HG02973 (cell line): ENCODE results near the gene WNK2.

Experiments
- ATAC-seq: cut with Tn5 transposase; IDR thresholded peaks from one replicate; pipeline ENCODE4 v1.9.1; 2021; ENCODE audit warnings: moderate library complexity; ENCODE audit not compliant: unreplicated experiment

WNK2 gene

DNA sequence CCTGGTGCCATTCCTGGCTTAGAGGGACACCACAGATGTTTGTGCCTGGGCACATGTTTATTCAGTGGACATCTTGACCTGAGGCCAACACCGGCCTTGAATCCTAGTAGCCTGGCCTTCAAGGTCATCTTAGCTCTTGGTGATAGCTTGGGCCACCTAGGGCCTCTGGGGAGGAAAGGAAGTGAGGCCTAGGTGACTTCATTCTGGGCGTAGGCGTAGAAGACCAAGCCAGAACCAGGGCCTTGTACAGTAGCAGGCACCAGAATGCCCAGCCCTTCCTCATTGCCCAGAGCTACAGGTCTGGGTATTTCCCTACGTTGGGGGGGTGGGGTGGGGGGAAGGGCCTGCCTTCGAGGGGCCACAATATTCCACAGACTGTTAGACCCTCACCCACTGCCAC is 33.8 kb downstream of the WNK2 start:
- ATAC-seq: no peak

DNA sequence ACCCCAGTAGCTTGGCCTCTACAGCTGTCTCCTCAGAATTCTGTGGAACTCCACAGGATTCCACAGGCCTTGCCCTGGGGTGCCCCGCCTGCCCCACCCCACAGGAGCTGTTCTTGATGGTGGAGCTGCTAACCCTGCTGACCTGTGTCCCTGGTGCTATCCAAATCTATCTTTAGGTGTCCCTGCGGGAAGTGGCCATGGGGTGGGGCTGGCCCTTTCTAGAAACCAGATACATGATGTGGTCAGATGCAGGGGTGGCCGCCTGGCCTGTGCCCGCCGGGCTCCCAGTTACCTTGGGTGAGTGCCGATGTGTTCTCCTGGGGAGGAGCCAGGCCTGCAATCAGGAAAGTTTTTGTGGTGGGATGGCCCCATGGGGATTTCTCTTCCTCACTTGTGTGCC is 34.2 kb downstream of the WNK2 start:
- no peak for ATAC-seq

DNA sequence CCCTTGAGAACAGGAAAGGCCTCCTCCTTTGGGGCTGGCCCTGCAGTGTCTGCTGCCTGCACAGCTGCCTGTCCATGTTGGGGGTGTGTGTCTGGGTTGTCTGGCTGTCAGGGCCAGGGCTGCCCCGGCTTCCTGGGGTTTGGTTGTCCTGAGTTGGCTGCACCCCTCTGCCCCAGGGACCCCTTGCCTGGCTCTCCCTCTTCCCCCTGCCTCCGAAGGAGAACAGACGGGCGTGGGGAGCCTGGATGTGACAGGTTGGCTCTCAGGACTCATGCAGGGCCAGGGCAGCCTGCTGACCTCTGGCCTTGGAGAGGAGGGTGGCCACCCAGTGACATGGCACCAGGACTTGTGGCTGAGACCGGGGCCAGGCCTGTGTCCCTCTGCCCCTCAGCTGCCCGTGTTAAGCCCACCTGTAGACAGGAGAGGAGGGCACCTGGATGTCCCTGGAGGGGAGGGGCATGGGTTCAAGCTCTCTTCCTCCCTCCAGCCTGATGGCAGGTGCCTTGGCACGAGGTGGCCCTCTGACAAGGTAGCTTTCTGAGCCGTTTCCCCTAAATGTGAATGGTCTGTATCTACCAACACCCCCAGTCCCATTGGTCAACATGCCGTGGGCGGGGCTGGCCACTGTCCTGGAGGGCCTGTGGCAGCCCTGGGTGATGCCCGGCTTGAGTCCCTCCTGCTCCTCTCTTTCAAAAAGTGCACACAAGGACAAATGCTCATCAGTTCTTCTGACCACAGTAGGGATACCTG is 34.9 kb downstream of the WNK2 start:
- no peak for ATAC-seq

DNA sequence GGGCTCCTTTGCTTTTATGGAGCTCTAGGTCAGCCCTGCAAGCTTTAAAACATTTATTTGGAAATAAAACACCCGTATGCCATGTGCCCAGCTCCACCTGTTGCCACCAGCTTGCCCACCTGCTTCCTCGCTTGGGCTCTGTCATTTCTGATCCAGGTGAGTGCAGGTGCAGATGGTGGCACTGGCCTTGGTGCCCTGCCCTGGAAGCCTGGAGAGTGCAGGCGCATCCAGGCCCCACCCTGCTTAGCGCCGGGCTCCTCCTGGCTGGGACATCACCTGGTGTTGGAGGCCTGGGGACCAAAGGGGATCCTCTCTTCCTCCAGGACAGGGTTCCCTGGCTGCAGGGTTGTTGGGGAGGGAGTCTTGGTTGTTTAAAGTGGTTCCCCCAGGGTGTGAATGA is 35.8 kb downstream of the WNK2 start:
- no peak for ATAC-seq

DNA sequence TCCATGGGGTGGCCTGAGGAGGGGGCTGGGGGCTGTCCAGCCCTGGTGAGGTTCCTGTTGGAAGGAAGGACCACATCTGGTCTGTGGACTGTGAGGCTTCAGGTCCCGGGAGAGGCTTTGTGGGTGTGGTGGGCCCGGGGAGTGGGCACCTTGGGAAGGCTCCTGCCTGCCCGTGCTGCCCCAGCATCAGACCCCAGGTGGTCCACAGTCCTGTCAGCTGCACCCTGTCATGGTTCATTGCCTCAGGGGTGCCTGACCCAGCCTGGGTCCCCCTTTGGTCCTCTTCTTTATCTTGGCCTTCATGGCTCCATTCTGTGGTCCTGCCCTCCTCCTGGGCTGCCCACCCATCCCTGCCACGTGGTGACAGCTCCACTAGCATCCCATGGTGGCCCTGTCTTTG is 36.7 kb downstream of the WNK2 start:
- ATAC-seq: no peak

DNA sequence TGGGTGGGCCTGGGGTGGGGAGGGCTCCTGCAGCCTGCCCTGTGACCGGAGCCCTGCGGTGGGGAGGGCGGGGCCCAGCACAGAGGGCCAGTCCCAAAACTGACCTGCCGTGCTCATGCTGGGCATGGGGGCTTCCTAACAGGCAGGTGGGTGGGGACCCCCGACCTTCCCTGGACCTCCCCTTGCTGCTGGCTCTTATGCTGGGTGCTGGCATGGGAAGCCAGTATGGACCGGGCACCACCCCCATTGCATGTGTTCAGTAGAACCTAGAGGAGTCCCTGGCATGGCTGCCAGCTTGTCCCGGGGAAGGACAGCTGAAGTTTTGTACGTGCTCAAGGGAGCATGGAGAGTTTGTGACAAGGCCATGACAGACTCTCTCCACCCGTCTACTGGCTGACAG is 37.1 kb downstream of the WNK2 start:
- ATAC-seq: no peak

DNA sequence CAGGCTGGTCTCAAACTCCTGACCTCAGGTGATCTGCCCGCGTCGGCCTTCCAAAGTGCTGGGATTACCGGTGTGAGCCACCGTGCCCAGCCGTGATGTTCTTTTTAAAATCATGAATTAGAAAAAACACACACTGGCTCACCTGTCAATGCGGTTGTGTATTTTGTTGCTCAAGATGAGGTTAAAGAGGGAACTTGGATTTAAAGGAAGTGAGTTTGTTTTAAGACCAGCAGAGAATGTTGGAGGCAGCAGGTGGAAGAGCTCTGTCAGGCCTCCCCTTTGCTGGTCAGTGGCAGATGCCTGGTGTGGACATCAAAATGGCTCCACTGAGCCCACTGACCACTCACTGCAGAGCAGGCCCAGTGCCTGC is 38.9 kb downstream of the WNK2 start:
- ATAC-seq: no peak

DNA sequence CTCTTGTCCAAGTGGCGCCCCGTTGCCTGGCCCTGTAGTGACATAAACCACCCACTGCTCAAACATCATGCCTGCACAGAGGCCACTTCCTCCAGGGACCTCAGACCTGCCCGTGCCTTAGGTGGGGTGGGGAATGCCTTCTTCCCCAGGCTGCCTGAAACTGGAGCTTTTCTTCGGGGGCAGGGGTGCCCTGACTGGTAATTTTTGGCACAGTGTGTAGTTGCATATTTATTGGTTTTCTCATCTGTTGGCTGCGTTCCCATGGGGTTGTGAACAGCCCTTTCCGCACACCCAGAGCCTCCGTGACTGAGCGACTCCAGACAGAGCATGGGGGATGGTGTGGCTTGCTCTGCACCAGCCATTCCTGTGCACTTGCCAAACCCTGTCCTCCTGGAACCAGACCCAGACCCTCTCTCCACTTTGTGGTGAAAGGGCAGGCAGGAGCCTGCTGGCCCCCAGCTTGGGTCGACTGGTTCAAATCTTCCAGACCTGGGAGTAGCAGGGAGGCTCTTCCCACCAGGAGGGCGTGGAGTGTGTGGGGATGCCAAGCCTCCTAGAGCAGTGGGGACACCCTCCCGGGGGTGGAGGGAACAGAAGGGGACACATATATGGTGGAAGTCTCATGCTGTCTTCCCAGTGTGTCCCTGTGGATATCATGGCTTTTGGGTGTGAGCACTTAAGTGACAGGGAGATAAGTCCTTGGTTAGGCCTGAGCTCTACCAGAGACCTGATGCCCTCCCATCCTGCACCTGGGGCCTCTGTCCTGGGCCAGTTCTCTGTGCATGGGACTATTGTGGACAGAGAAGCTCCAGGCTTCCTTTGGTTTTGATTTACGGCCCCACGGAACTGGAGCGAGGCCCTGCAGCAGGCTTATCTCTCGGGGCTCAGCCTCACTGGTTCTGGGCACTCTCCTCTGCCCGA is 39.6 kb downstream of the WNK2 start:
- ATAC-seq: no peak

DNA sequence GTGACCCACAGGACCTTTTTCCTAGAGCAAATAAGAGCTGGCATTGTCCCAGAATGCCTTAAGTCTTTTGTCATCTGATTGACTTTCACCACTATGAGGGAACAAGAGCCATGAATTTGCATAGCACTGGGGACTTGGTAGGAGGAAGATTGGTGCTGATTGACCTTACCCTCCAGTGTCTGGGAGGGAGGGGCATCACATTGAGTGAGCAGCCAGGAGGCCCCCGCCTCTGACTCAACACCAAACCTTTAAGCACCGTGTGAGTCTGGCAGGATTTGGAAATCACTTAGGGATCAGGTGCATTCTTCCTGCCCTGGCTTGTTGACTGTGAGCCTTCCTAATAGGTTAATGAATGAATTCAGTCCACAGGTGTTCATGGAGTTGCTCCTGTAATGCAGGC is 40.7 kb downstream of the WNK2 start:
- no peak for ATAC-seq

DNA sequence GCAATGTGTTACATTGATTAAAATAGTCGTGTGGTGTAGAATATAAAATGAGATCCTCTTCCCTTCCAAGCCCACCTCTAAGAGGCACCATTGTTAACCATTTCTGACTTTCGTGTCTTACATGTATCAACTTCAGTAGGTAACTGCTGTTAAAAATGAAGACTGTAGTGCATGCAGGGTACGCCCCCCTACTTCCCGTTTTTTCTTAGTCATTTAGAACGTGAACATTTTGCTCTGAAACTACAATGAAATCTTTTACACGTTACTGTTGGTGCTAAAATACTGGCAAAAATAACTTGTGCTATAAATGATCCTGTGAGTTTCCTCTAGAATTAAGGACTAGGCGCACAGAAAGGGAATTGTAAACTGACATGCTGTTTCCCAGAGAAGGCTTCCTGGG is 41.5 kb downstream of the WNK2 start:
- no peak for ATAC-seq

DNA sequence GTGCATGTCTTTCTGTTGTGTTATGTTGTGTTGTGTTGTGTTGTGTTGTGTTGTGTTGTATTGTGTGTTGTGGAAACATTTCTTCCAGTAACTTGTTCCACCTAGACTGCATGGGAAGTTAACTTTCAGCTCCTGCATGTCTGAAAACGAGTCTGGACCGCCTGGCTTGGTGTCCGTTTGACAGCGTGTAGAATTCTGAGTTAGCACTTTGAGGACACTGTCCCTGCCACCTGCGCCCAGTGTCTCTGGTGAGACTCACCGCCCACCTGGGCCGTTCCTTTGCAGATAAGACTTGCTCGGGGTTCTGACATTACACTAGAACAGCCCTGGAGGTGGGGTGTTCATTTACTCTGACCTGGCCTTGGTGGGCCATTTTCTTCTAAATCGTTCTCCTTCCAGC is 42.0 kb downstream of the WNK2 start:
- no peak for ATAC-seq

DNA sequence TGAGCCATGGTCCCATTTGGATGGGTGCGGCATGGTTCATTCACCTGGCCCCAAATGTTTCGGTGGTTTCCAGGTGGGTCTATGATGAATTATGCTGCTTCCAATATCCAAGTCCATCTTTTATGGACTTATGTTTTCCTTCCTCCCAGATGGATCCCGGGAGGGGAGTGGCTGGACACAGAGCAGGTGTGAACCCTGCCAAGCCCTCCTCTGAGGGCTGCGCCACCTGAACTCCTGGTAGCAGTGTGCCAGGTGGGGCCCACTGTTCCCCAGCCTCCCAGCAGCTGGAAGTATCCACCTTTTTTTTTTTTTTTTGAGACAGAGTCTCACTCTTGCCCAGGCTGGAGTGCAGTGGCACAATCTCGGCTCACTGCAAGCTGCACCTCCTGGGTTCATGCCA is 42.9 kb downstream of the WNK2 start:
- no peak for ATAC-seq

DNA sequence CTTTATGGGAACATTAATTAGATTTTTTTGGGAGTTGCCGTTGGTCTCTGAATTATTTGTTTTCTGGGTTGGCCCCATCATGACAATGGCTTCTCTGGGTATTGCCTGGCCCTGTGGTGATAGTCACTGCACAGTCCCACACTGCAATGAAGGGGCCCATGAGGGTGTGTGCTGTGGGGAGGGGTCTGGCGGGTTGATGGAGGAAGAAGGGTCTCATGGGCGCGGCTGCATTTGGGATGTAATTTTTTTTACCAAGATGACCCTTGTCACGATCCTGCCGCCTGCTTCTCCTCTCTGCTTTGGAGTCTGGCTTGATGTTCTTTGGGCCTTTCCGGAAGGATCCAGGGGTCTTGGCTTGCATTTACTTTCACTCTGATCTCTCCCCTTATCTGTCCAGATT is 44.1 kb downstream of the WNK2 start:
- ATAC-seq: no peak

DNA sequence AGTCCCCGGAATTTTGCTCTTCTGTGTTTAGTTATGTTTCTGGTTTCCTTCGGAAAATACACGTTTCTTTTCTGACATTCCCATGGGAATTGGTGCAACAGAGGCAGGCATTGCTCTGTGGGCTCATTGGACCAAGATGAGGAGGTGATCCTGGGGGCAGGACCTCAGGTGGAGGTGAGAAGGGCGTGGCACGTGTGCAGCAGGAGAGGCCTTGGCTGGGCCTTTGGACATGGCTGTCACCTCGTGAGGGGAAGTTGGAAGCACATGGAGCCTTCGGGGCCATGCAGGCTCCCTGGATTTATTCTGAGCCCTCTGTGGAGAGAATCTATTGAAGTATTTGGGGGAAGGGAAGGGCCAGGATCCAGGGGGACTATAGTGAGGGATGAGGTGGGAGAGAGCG is 44.5 kb downstream of the WNK2 start:
- no peak for ATAC-seq

DNA sequence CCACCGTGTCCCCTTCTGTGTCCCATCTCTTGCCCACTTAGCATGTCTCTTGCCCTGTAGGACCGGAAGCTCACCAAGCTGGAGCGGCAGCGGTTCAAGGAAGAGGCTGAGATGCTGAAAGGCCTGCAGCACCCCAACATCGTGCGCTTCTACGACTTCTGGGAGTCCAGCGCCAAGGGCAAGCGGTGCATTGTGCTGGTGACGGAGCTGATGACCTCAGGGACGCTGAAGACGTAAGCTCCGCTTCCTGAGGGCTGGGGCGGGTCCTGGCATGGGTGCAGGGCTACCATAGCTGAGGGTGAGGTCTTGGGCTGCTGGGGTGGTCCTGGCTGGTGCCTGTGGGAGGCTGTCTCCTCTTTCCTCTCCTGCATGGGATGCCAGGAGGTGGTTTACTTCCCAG is 45.7 kb downstream of the WNK2 start:
- ATAC-seq: no peak

DNA sequence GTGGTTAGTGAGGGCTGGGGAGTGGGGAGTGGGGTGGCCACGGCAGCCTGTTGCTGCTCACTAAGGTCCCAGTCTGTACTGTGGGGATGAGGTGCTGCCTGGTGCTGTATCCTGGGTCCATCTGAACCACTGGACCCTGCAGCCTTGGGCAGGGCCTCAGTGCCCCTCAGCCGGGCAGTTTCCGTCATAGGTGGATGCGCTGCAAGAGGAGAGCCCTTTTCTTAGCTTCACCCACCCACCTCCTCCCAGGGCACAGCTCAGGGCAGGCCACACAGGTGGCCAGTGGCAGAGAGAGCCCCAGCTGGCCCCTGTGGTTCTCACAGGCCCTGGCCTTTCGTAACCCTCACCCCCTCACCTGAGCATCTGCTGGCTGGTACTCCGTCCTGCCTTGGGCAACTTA is 46.2 kb downstream of the WNK2 start:
- no peak for ATAC-seq

DNA sequence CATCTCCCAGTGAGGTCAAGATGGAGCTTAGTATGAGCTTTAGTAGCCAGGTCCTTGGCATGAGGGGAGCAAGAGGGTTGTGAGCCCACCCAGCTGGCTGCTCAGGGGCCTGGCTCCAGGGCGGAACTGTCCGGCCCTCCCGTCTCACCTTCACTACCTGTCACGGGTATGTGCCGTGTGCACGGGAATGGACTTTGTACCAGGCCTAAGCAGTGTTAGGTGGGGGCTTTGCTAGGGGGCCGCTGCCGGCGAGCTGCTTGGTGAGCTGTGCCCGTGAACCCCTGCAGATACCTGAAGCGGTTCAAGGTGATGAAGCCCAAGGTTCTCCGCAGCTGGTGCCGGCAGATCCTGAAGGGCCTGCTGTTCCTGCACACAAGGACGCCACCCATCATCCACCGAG is 46.7 kb downstream of the WNK2 start:
- no peak for ATAC-seq

DNA sequence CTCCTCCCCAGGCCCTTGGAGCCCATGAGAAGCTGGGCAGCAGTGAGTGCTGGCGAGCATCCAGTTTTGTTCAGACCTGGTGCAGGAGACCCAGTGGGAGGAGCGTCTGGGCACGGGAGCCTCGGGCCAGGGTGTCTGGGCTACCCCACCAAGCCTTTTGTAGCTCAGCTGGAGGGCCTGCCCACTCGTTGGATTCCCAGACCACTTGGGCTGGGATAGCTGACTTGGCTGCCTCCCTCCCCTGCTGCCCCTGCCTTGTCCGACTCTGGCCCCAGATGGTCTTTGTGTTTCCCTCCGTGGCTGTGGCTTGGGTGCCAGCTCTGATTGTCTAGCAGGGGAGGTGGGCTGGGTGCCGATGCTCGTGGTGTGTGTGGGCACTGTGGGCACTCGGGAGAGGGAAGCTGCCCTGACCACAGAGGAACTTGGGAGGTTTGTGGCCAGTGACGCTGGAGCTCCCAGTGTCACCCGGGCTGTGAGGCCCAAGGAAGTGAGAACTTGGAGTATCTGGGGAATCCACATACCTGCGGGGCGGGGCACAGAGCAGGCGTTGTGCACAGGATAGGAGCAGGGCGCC is 47.3 kb downstream of the WNK2 start:
- ATAC-seq: no peak

DNA sequence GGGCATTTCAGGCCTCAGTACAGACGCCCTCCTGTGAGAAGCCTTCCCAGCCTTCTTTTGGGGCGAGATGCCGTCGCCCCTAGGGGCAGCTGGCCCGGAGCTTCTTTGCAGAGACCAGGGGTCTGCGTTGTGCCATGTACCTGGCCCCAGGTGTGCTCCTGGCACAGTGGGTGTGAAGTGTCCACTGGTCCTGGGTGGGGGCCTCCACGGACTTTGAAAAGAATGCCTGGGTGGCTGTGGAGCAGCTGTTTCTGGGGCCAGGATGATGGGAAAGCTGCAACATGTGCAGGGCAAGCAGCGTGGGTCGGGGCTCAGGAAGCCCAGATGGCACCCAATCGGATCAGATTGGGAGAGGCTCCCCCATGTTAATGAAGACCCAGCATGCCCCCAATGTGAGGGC is 47.8 kb downstream of the WNK2 start:
- ATAC-seq: no peak

DNA sequence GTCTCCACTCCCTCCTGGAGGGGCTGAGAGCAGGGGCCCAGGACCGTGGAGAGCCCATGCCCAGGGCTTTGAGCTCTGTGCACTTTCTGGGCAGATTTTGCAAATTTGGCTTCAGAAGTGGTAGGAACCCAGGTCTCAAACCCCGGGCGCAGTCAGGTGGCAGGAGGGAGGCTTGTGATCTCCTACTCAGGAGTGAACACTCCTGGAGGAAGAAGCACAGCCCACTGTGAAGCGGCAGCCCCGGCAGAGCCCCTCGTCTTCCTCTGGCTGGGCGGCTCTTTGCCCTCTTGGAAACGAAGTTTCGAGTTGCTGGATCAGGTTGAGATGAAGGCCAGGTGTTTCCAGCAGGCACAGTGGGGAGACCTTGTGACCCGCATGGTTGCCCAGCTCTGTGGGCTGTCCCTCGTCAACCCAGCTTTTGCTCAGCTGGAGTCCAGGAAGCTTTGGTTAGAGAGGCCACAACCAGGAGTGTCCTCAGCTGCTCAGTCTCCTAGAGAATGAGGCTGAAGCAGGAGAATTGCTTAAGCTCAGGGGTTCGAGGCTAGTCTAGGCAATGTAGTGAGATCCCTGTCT is 48.5 kb downstream of the WNK2 start:
- ATAC-seq: no peak

DNA sequence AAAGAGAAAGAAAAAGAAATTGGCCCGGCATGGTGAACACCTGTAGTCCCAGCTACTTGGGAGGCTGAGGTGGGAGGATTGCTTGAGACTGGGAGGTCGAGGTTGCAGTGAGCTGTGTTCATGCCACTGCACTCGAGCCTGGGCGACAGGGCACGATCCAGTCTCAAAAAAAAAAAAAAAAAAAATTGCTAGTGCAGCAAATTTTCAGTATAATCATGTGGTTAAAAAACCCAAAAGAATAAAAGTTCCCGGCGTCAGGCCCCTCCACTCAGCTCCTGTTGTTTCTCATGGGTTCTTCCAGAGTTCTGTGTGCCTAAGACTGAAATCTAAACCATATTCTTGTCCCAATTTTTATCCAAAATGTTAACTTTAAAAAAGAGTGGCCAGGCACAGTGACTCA is 49.1 kb downstream of the WNK2 start:
- ATAC-seq: no peak

DNA sequence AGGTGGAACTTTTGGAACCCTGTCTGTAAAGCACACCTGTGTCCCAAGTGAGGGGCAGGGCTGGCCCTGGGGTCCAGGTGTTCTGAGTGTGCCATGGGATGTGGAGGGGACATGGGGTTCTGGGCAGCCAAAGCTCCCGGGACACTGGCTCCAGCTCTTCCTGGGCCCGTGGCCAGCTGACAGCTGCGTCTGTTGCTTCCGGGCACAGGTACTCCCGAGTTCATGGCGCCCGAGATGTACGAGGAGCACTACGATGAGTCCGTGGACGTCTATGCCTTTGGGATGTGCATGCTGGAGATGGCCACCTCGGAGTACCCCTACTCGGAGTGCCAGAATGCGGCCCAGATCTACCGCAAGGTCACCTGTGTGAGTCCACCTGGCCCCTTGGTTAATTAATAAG is 50.7 kb downstream of the WNK2 start:
- no peak for ATAC-seq
